ENCODE measurements around the gene BMS1.
"Not testable (repeated sequence)": the region's sequence is repeated elsewhere in the genome, so short reads cannot be mapped to it uniquely, and the experiment has no call there.

The BMS1 gene

GRCh38 chr10:42860016-42860415 lies 77.4 kb downstream of the BMS1 start:
- CTCF ChIA-PET; H3K4me3 ChIP-seq (ENCODE audit: control insufficient read depth in 1 of 7, extremely low read depth in 1 of 7, insufficient read depth in 4 of 7, low read depth in 2 of 7, low read length in 6 of 7): not testable (repeated sequence)

GRCh38 chr10:42862801-42863200 lies 80.2 kb downstream of the BMS1 start:
- POLR2A ChIA-PET; H3K9me3 ChIP-seq (ENCODE audit: control extremely low read depth in 1 of 5, control insufficient read depth in 4 of 5, insufficient read depth in 2 of 5, low read depth in 1 of 5, low read length in 4 of 5); H3K27me3 ChIP-seq (replicated peaks in 2 of 5; ENCODE audit: control insufficient read depth in 4 of 5, insufficient read depth in 5 of 5, low read length in 4 of 5); H3K27ac ChIP-seq (ENCODE audit: insufficient read depth in 1 of 2, low read depth in 1 of 2, low read length in 2 of 2, poor library complexity in 1 of 2, severe bottlenecking in 2 of 2); H3K36me3 ChIP-seq (ENCODE audit: control insufficient read depth in 4 of 4, insufficient read depth in 4 of 4, low read length in 3 of 4): not testable (repeated sequence)
- peaks cover 3 to 27% (median 20%) of the 10 kb centered on the region in 4 experiments for H3K4me1 ChIP-seq (ENCODE audit: control extremely low read depth in 1 of 4, control insufficient read depth in 4 of 4, insufficient read depth in 4 of 4, low read length in 3 of 4)
- peak overlapping the region in 2 of 7 experiments; percentile 4 to 38 for H3K4me3 ChIP-seq (ENCODE audit: control insufficient read depth in 1 of 7, extremely low read depth in 1 of 7, insufficient read depth in 4 of 7, low read depth in 2 of 7, low read length in 6 of 7)
- peak; percentile 46 to 90 (median 78) for DNase-seq
- WGBS (ENCODE audit: insufficient coverage), result 16% methylated on average over 3 of the region's 6 CpGs
- CTCF ChIA-PET, result interaction anchor here (1.2 to 1.5 kb wide), 2 partner anchors 230 to 242 kb away, joined by 3 read pairs; no protein-coding TSS in a partner anchor

More at GRCh38 chr10:42860016-42860415, 77.4 kb downstream of the BMS1 start:
- DNase-seq; H3K9me3 ChIP-seq (ENCODE audit: control extremely low read depth in 1 of 5, control insufficient read depth in 4 of 5, insufficient read depth in 2 of 5, low read depth in 1 of 5, low read length in 4 of 5); H3K27me3 ChIP-seq (replicated peaks in 2 of 5; ENCODE audit: control insufficient read depth in 4 of 5, insufficient read depth in 5 of 5, low read length in 4 of 5); H3K27ac ChIP-seq (ENCODE audit: insufficient read depth in 1 of 2, low read depth in 1 of 2, low read length in 2 of 2, poor library complexity in 1 of 2, severe bottlenecking in 2 of 2); H3K36me3 ChIP-seq (ENCODE audit: control insufficient read depth in 4 of 4, insufficient read depth in 4 of 4, low read length in 3 of 4); POLR2A ChIA-PET: not testable (repeated sequence)
- over 99% methylated on average over 11 of the region's 11 CpGs for WGBS (ENCODE audit: insufficient coverage)
- H3K4me1 ChIP-seq (ENCODE audit: control extremely low read depth in 1 of 4, control insufficient read depth in 4 of 4, insufficient read depth in 4 of 4, low read length in 3 of 4), result peaks cover 3 to 19% (median 10%) of the 10 kb centered on the region in 4 experiments

GRCh38 chr10:42864575-42864974 lies 82.0 kb downstream of the BMS1 start:
- ChIA-PET CTCF (interaction anchor here (1.0 to 2.9 kb wide), 12 partner anchors 13 to 307 kb away, joined by 3 to 23 read pairs (median 4); no protein-coding TSS in a partner anchor), POLR2A (no interaction called here)
- H3K27ac ChIP-seq (ENCODE audit: insufficient read depth in 1 of 2, low read depth in 1 of 2, low read length in 2 of 2, poor library complexity in 1 of 2, severe bottlenecking in 2 of 2), result no peak overlapping the region
- no peaks in the 10 kb centered on the region for H3K36me3 ChIP-seq (ENCODE audit: control insufficient read depth in 4 of 4, insufficient read depth in 4 of 4, low read length in 3 of 4)
- peaks cover 0 to 9% (median 0%) of the 10 kb centered on the region in 5 experiments for H3K27me3 ChIP-seq (replicated peaks in 2 of 5; ENCODE audit: control insufficient read depth in 4 of 5, insufficient read depth in 5 of 5, low read length in 4 of 5)
- no peak overlapping the region for H3K4me3 ChIP-seq (ENCODE audit: control insufficient read depth in 1 of 7, extremely low read depth in 1 of 7, insufficient read depth in 4 of 7, low read depth in 2 of 7, low read length in 6 of 7)
- no peaks in the 10 kb centered on the region for H3K9me3 ChIP-seq (ENCODE audit: control extremely low read depth in 1 of 5, control insufficient read depth in 4 of 5, insufficient read depth in 2 of 5, low read depth in 1 of 5, low read length in 4 of 5)
- 0% methylated on average over 1 of the region's 8 CpGs for WGBS (ENCODE audit: insufficient coverage)
- peak; percentile 40 to 66 (median 63) for DNase-seq
- peaks cover 3 to 27% (median 20%) of the 10 kb centered on the region in 4 experiments for H3K4me1 ChIP-seq (ENCODE audit: control extremely low read depth in 1 of 4, control insufficient read depth in 4 of 4, insufficient read depth in 4 of 4, low read length in 3 of 4)

- Histone ChIP-seq H3K27me3 (replicated peaks in 2 of 5; ENCODE audit: control insufficient read depth in 4 of 5, insufficient read depth in 5 of 5, low read length in 4 of 5) (peaks cover 0 to 9% (median 0%) of the 10 kb centered on the region in 5 experiments), H3K4me1 (ENCODE audit: control extremely low read depth in 1 of 4, control insufficient read depth in 4 of 4, insufficient read depth in 4 of 4, low read length in 3 of 4) (peaks cover 3 to 27% (median 20%) of the 10 kb centered on the region in 4 experiments), H3K9me3 (ENCODE audit: control extremely low read depth in 1 of 5, control insufficient read depth in 4 of 5, insufficient read depth in 2 of 5, low read depth in 1 of 5, low read length in 4 of 5) (no peaks in the 10 kb centered on the region), H3K27ac (ENCODE audit: insufficient read depth in 1 of 2, low read depth in 1 of 2, low read length in 2 of 2, poor library complexity in 1 of 2, severe bottlenecking in 2 of 2) (no peak overlapping the region), H3K4me3 (ENCODE audit: control insufficient read depth in 1 of 7, extremely low read depth in 1 of 7, insufficient read depth in 4 of 7, low read depth in 2 of 7, low read length in 6 of 7) (peak overlapping the region in 2 of 7 experiments; percentile 60 to 63), H3K36me3 (ENCODE audit: control insufficient read depth in 4 of 4, insufficient read depth in 4 of 4, low read length in 3 of 4) (no peaks in the 10 kb centered on the region)
- POLR2A ChIA-PET, result interaction anchor here (1.2 kb wide), 1 partner anchor 229 kb away, joined by 3 read pairs; no protein-coding TSS in a partner anchor
- no peak for DNase-seq
- WGBS (ENCODE audit: insufficient coverage), result 72% methylated on average over 13 of the region's 18 CpGs
- CTCF ChIA-PET, result interaction anchor here (0.8 to 2.9 kb wide), 23 partner anchors 11 to 339 kb away, joined by 3 to 23 read pairs (median 4); no protein-coding TSS in a partner anchor
Measured at GRCh38 chr10:42865716-42866114, 83.1 kb downstream of the BMS1 start.

GRCh38 chr10:42866115-42866995 lies 83.8 kb downstream of the BMS1 start:
- no peaks in the 10 kb centered on the region for H3K36me3 ChIP-seq (ENCODE audit: control insufficient read depth in 4 of 4, insufficient read depth in 4 of 4, low read length in 3 of 4)
- 2% methylated on average over 72 of the region's 87 CpGs for WGBS (ENCODE audit: insufficient coverage)
- H3K27me3 ChIP-seq (replicated peaks in 2 of 5; ENCODE audit: control insufficient read depth in 4 of 5, insufficient read depth in 5 of 5, low read length in 4 of 5), result peaks cover 0 to 9% (median 0%) of the 10 kb centered on the region in 5 experiments
- H3K4me3 ChIP-seq (ENCODE audit: control insufficient read depth in 1 of 7, extremely low read depth in 1 of 7, insufficient read depth in 4 of 7, low read depth in 2 of 7, low read length in 6 of 7), result peak overlapping the region in 6 of 7 experiments; percentile 22 to 63 (median 45)
- ChIA-PET POLR2A (interaction anchor here (1.2 kb wide), 1 partner anchor 229 kb away, joined by 3 read pairs; no protein-coding TSS in a partner anchor), CTCF (interaction anchor here (1.0 to 2.9 kb wide), 21 partner anchors 11 to 338 kb away, joined by 3 to 23 read pairs (median 5); no protein-coding TSS in a partner anchor)
- peak; percentile 57 to 74 (median 72) for DNase-seq
- no peak overlapping the region for H3K27ac ChIP-seq (ENCODE audit: insufficient read depth in 1 of 2, low read depth in 1 of 2, low read length in 2 of 2, poor library complexity in 1 of 2, severe bottlenecking in 2 of 2)
- peaks cover 3 to 27% (median 20%) of the 10 kb centered on the region in 4 experiments for H3K4me1 ChIP-seq (ENCODE audit: control extremely low read depth in 1 of 4, control insufficient read depth in 4 of 4, insufficient read depth in 4 of 4, low read length in 3 of 4)
- H3K9me3 ChIP-seq (ENCODE audit: control extremely low read depth in 1 of 5, control insufficient read depth in 4 of 5, insufficient read depth in 2 of 5, low read depth in 1 of 5, low read length in 4 of 5), result no peaks in the 10 kb centered on the region

GRCh38 chr10:42867571-42867970 lies 85.0 kb downstream of the BMS1 start:
- 98% methylated on average over 9 of the region's 9 CpGs for WGBS (ENCODE audit: insufficient coverage)
- no peaks in the 10 kb centered on the region for H3K36me3 ChIP-seq (ENCODE audit: control insufficient read depth in 4 of 4, insufficient read depth in 4 of 4, low read length in 3 of 4)
- peaks cover 0 to 9% (median 0%) of the 10 kb centered on the region in 5 experiments for H3K27me3 ChIP-seq (replicated peaks in 2 of 5; ENCODE audit: control insufficient read depth in 4 of 5, insufficient read depth in 5 of 5, low read length in 4 of 5)
- POLR2A ChIA-PET, result no interaction called here
- H3K4me1 ChIP-seq (ENCODE audit: control extremely low read depth in 1 of 4, control insufficient read depth in 4 of 4, insufficient read depth in 4 of 4, low read length in 3 of 4), result peaks cover 3 to 26% (median 16%) of the 10 kb centered on the region in 4 experiments
- H3K4me3 ChIP-seq (ENCODE audit: control insufficient read depth in 1 of 7, extremely low read depth in 1 of 7, insufficient read depth in 4 of 7, low read depth in 2 of 7, low read length in 6 of 7), result no peak overlapping the region
- H3K9me3 ChIP-seq (ENCODE audit: control extremely low read depth in 1 of 5, control insufficient read depth in 4 of 5, insufficient read depth in 2 of 5, low read depth in 1 of 5, low read length in 4 of 5), result no peaks in the 10 kb centered on the region
- no peak for DNase-seq
- CTCF ChIA-PET, result interaction anchor here (0.6 to 2.9 kb wide), 12 partner anchors 10 to 236 kb away, joined by 3 to 17 read pairs (median 4); no protein-coding TSS in a partner anchor
- H3K27ac ChIP-seq (ENCODE audit: insufficient read depth in 1 of 2, low read depth in 1 of 2, low read length in 2 of 2, poor library complexity in 1 of 2, severe bottlenecking in 2 of 2), result no peak overlapping the region

Measured in common myeloid progenitor, CD34-positive (primary cell).